GM18502 (cell line): ENCODE measurements around the gene COMMD8.
"Not testable (repeated sequence)": the region's sequence is repeated elsewhere in the genome, so short reads cannot be mapped to it uniquely, and the experiment has no call there.

Experiments used
- ATAC-seq: cut with Tn5 transposase; IDR thresholded peaks from one replicate; pipeline ENCODE4 v1.9.1; 2021; ENCODE audit warnings: mild to moderate bottlenecking; ENCODE audit not compliant: unreplicated experiment, poor library complexity

Gene COMMD8

GRCh38 chr4:47463235-47463956, at the start of gene COMMD8:
TSS of gene COMMD8 (minus strand) at chr4:47463702. CDS start at chr4:47463651, 51 bp downstream.
- ATAC-seq = peak; percentile 91

GRCh38 chr4:47510506-47511143, 47.1 kb upstream of the COMMD8 start:
- ATAC-seq = peak; percentile 98

- ATAC-seq = no peak
These were observed 42.2 kb upstream of the COMMD8 start for GRCh38 chr4:47505666-47506065.

GRCh38 chr4:47505147-47505546, 41.6 kb upstream of the COMMD8 start:
- no peak for ATAC-seq

GRCh38 chr4:47500776-47501175, 37.3 kb upstream of the COMMD8 start:
- ATAC-seq = no peak

GRCh38 chr4:47499700-47500099, 36.2 kb upstream of the COMMD8 start:
- ATAC-seq = peak; percentile 49

- ATAC-seq = peak; percentile 44
These were observed 35.4 kb upstream of the COMMD8 start for GRCh38 chr4:47498899-47499298.

- no peak for ATAC-seq
These were observed 30.6 kb upstream of the COMMD8 start for GRCh38 chr4:47494124-47494430.

- ATAC-seq = peak; percentile 52
These were observed 30.0 kb upstream of the COMMD8 start for GRCh38 chr4:47493238-47494123.

- ATAC-seq = peak; percentile 89
These were observed 27.0 kb upstream of the COMMD8 start for GRCh38 chr4:47490550-47490949.

GRCh38 chr4:47488706-47489105, 25.2 kb upstream of the COMMD8 start:
- ATAC-seq = no peak

- ATAC-seq = not testable (repeated sequence)
These were observed 23.2 kb upstream of the COMMD8 start for GRCh38 chr4:47486727-47487126.

GRCh38 chr4:47486231-47486673, 22.8 kb upstream of the COMMD8 start:
- no peak for ATAC-seq

GRCh38 chr4:47485768-47486167, 22.3 kb upstream of the COMMD8 start:
- no peak for ATAC-seq

- peak; percentile 94 for ATAC-seq
These were observed 21.7 kb upstream of the COMMD8 start, which contains the start of gene ATP10D for GRCh38 chr4:47485047-47485692. TSS of gene ATP10D (plus strand) at chr4:47485275. CDS start at chr4:47512541, 27,266 bp downstream.

GRCh38 chr4:47484168-47484567, 20.7 kb upstream of the COMMD8 start:
- ATAC-seq = peak; percentile 35

- ATAC-seq = peak; percentile 20
These were observed 20.2 kb upstream of the COMMD8 start for GRCh38 chr4:47483745-47484144.

- ATAC-seq = no peak
These were observed 18.8 kb upstream of the COMMD8 start for GRCh38 chr4:47482326-47482725.

- ATAC-seq = no peak
These were observed 15.3 kb upstream of the COMMD8 start for GRCh38 chr4:47478804-47479203.

GRCh38 chr4:47475411-47475810, 11.9 kb upstream of the COMMD8 start:
- no peak for ATAC-seq
